Progenitor cell of endocrine pancreas (in vitro differentiated cells): ENCODE data around the gene PTX3. TPM values are rescaled to one million over a fixed set of nuclear protein-coding genes. Genes with fewer than 3 reads are reported as not detected.
A peak's percentile ranks its signal among the peaks of the same experiment; 100 is the strongest.

Experiments used
- DNase-seq: peaks from one replicate; pipeline ENCODE4 v3.0.0; 2021; ENCODE audit warnings: low spot score; ENCODE audit not compliant: unreplicated experiment
- H3K27ac Mint-ChIP-seq: 2 replicates; pipeline ENCODE4 v1.8.0; 2021; ENCODE audit warnings: mild to moderate bottlenecking, moderate library complexity, mixed read lengths
- H3K27me3 Mint-ChIP-seq: 2 replicates; pipeline ENCODE4 v1.8.0; 2021; ENCODE audit warnings: mixed read lengths
- H3K36me3 Mint-ChIP-seq: 2 replicates; pipeline ENCODE4 v1.8.0; 2022; ENCODE audit warnings: mixed read lengths; ENCODE audit not compliant: insufficient read depth
- H3K4me1 Mint-ChIP-seq: 2 replicates; pipeline ENCODE4 v1.8.0; 2021; ENCODE audit warnings: low read depth, mixed read lengths
- H3K4me3 Mint-ChIP-seq: 2 replicates; pipeline ENCODE4 v1.8.0; 2021; ENCODE audit warnings: low read depth, mild to moderate bottlenecking, moderate library complexity, mixed read lengths
- H3K9me3 Mint-ChIP-seq: 2 replicates; pipeline ENCODE4 v1.8.0; 2021; ENCODE audit warnings: low read depth, mixed read lengths
- CTCF ChIP-seq: fragments of 200-600 bp; sonication (generic); IDR thresholded peaks from one replicate; pipeline ENCODE4 v1.5.0; 2021; ENCODE audit warnings: antibody characterized with exemption, mild to moderate bottlenecking; ENCODE audit not compliant: unreplicated experiment
- long read RNA-seq: library from polyadenylated mRNA; unstranded; transcript quantifications from one replicate; pipeline ENCODE4 v2.0.0, GENCODE V29; 2020
- total RNA-seq: library from RNA; stranded (reverse); gene quantifications from 2 replicates; pipeline ENCODE4 v1.2.1, GENCODE V29; 2021

PTX3 gene
- total RNA-seq: 0.34 and 0.40 TPM in 2 replicates
- long read RNA-seq: 0 reads

- Mint-ChIP-seq H3K4me1 (peaks cover 8% of the 10 kb centered on the region), H3K9me3 (no peaks in the 10 kb centered on the region), H3K27me3 (peaks cover 35% of the 10 kb centered on the region), H3K36me3 (no peaks in the 10 kb centered on the region), H3K4me3 (peak within 1 kb of the TSS; percentile 76), H3K27ac (peak within 1 kb of the TSS; percentile 69)
- no peak for DNase-seq
- TF ChIP-seq CTCF: no peak
These were observed at the start of gene PTX3 for GRCh38 chr3:157436583-157437291. TSS of gene PTX3 (plus strand) at chr3:157436850. CDS start at chr3:157436934, 84 bp downstream.

DNA sequence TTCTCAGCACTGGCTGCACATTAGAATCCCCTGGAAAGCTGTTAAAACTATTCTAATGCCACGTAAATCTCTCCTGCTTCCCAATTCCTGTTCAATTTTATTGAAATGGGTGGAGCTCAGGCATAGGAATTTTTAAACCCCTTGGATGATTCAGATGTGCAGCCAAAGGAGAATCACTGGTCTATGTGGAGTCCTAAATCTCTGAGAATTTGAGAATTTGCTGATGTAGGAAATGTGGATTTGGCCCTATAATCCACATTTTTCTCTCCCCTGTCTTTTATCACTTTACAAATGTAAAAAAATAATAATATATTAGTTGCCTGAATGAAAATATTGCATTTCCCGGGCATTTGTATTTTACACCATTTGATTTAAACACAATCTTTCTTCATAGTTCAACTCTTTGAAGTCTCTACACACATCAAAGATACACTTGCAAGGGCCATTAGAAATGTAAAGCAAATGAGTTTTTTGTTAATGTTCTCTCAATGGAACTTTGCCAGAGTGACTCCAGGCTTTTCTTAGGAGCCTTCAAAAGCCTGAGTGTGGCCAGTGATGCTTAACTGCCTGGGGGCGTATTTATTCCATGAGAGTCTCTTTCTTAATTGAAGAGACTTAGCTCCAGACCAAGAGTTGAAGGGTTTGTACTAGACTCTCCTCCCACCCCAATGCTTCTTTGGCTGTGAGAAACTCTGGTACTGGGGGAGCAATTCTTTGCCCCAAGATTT lies 48.8 kb upstream of the PTX3 start:
- no peaks in the 10 kb centered on the region for H3K9me3 Mint-ChIP-seq
- no peak for DNase-seq
- no peaks in the 10 kb centered on the region for H3K27me3 Mint-ChIP-seq
- H3K36me3 Mint-ChIP-seq: no peaks in the 10 kb centered on the region
- H3K4me3 Mint-ChIP-seq: no peak overlapping the region
- TF ChIP-seq CTCF: no peak
- H3K4me1 Mint-ChIP-seq: no peaks in the 10 kb centered on the region
- H3K27ac Mint-ChIP-seq: no peak overlapping the region

DNA sequence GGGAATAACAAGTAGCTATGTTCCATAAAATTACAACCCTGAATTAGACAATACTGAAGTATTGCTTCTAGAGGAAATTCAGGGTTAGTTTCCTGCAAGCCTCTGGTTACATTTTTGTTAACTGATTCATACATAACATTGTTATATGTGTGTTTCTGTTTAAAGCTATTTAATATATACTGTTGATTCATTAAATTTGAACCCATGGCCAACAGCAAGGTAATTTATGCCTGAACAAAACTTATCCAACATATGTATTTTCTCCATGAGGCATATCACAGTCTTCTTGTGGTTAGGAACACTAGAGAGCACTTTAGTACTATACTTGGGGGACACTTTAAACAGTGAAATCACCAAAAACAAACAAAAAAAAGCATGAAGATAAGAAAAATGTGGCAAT lies 47.7 kb upstream of the PTX3 start:
- no peak overlapping the region for H3K4me3 Mint-ChIP-seq
- DNase-seq: no peak

GRCh38 chr3:157390713-157391515 lies 45.7 kb upstream of the PTX3 start:
- no peak for DNase-seq
- no peaks in the 10 kb centered on the region for H3K27me3 Mint-ChIP-seq
- H3K4me3 Mint-ChIP-seq: no peak overlapping the region
- H3K9me3 Mint-ChIP-seq: no peaks in the 10 kb centered on the region
- H3K27ac Mint-ChIP-seq: no peak overlapping the region
- TF ChIP-seq CTCF: no peak
- H3K36me3 Mint-ChIP-seq: no peaks in the 10 kb centered on the region
- H3K4me1 Mint-ChIP-seq: no peaks in the 10 kb centered on the region

More for the DNA sequence above, 47.7 kb upstream of the PTX3 start:
- TF ChIP-seq CTCF: no peak
- Mint-ChIP-seq H3K9me3 (no peaks in the 10 kb centered on the region), H3K27ac (no peak overlapping the region), H3K27me3 (no peaks in the 10 kb centered on the region), H3K36me3 (no peaks in the 10 kb centered on the region), H3K4me1 (no peaks in the 10 kb centered on the region)

GRCh38 chr3:157392104-157392503 lies 44.5 kb upstream of the PTX3 start:
- no peak overlapping the region for H3K27ac Mint-ChIP-seq
- no peak for DNase-seq

More at GRCh38 chr3:157392104-157392503, 44.5 kb upstream of the PTX3 start:
- no peaks in the 10 kb centered on the region for H3K36me3 Mint-ChIP-seq
- H3K27me3 Mint-ChIP-seq: no peaks in the 10 kb centered on the region
- H3K9me3 Mint-ChIP-seq: no peaks in the 10 kb centered on the region
- no peaks in the 10 kb centered on the region for H3K4me1 Mint-ChIP-seq
- no peak for TF ChIP-seq CTCF
- no peak overlapping the region for H3K4me3 Mint-ChIP-seq
